SU-DHL-6 (cell line): Measurements from ENCODE around the gene FN1.

ENCODE experiments used
- H2AFZ ChIP-seq: fragments of 200-600 bp; sonication (generic); 2 replicates; pipeline ENCODE4 v1.6.1; 2014; ENCODE audit warnings: low read depth, mild to moderate bottlenecking, moderate library complexity, mixed read lengths, antibody characterized with exemption, low read length; ENCODE audit not compliant: severe bottlenecking
- H3F3A ChIP-seq: fragments of 200-600 bp; shearing (Covaris generic); 2 replicates; pipeline ENCODE4 v1.6.0; 2016; ENCODE audit warnings: antibody characterized with exemption, mild to moderate bottlenecking; ENCODE audit not compliant: insufficient read depth
- H3K27ac ChIP-seq: fragments of 200-600 bp; sonication (generic); 2 replicates; pipeline ENCODE4 v1.5.1; 2016; ENCODE audit warnings: low read depth, mild to moderate bottlenecking, low read length, moderate library complexity, mixed read lengths
- H3K27me3 ChIP-seq: fragments of 200-600 bp; sonication (generic), shearing (Covaris generic); 2 replicates; pipeline ENCODE4 v1.6.0; 2014; ENCODE audit warnings: mild to moderate bottlenecking, low read length
- H3K36me3 ChIP-seq: fragments of 200-600 bp; sonication (generic); 2 replicates; pipeline ENCODE4 v1.6.1; 2014; ENCODE audit warnings: mild to moderate bottlenecking, low read length, mixed read lengths
- H3K4me2 ChIP-seq: fragments of 300-600, 200-600 bp; shearing (Covaris generic), sonication (generic); 2 replicates; pipeline ENCODE4 v1.6.0; 2014; ENCODE audit warnings: low read length, low read depth, mild to moderate bottlenecking; ENCODE audit not compliant: poor library complexity, severe bottlenecking
- H3K4me3 ChIP-seq: fragments of 200-600 bp; sonication (generic); 2 replicates; pipeline ENCODE4 v1.5.1; 2014; ENCODE audit warnings: antibody characterized with exemption, low read length, mild to moderate bottlenecking, mixed read lengths; ENCODE audit not compliant: insufficient read depth, poor library complexity, severe bottlenecking
- H3K79me2 ChIP-seq: fragments of 200-600 bp; sonication (generic); 2 replicates; pipeline ENCODE4 v1.6.1; 2014; ENCODE audit warnings: mild to moderate bottlenecking, low read length, moderate library complexity; ENCODE audit not compliant: insufficient read depth
- H3K9ac ChIP-seq: fragments of 200-600 bp; sonication (generic); 2 replicates; pipeline ENCODE4 v1.7.0; 2014; ENCODE audit warnings: mild to moderate bottlenecking, low read length
- H3K9me2 ChIP-seq: fragments of 200-600 bp; sonication (generic); replicated peaks from 2 replicates; pipeline ENCODE4 v1.6.1; 2014; ENCODE audit warnings: low read length; ENCODE audit not compliant: insufficient read depth
- H3K9me3 ChIP-seq: fragments of 200-600 bp; sonication (generic); 2 replicates; pipeline ENCODE4 v1.6.1; 2014; ENCODE audit warnings: low read length, mixed read lengths; ENCODE audit not compliant: insufficient read depth
- H4K20me1 ChIP-seq: fragments of 200-600 bp; sonication (generic); 2 replicates; pipeline ENCODE4 v1.6.1; 2014; ENCODE audit warnings: low read depth, mild to moderate bottlenecking, antibody characterized with exemption, low read length, moderate library complexity, mixed read lengths
- EZH2phosphoT487 ChIP-seq: fragments of 200-600 bp; sonication (generic), shearing (Covaris generic); conservative IDR thresholded peaks from 2 replicates; pipeline ENCODE4 v1.6.1; 2018; ENCODE audit warnings: mild to moderate bottlenecking, antibody characterized with exemption, low read length, moderate library complexity, mixed read lengths
- TF ChIP-seq, protein P1 (sequence below): fragments of 200-600 bp; sonication (generic); IDR thresholded peaks from one replicate; pipeline ENCODE4 v1.5.1; 2017; ENCODE audit warnings: antibody characterized with exemption, mild to moderate bottlenecking, low read length, moderate library complexity; ENCODE audit not compliant: insufficient read depth, poor library complexity, severe bottlenecking

Gene FN1

GRCh38 chr2:215392687-215393270 is 43.1 kb downstream of the FN1 start:
- Histone ChIP-seq H3K36me3 (no peaks in the 10 kb centered on the region), H3K27ac (no peak overlapping the region), H3F3A (no peaks in the 10 kb centered on the region), H4K20me1 (no peaks in the 10 kb centered on the region), H2AFZ (no peak overlapping the region), H3K79me2 (no peaks in the 10 kb centered on the region), H3K27me3 (no peaks in the 10 kb centered on the region), H3K9me3 (no peaks in the 10 kb centered on the region), H3K9me2 (no peaks in the 10 kb centered on the region), H3K4me3 (no peak overlapping the region), H3K4me2 (no peak overlapping the region), H3K9ac (no peak overlapping the region)
- TF ChIP-seq, protein P1, sequence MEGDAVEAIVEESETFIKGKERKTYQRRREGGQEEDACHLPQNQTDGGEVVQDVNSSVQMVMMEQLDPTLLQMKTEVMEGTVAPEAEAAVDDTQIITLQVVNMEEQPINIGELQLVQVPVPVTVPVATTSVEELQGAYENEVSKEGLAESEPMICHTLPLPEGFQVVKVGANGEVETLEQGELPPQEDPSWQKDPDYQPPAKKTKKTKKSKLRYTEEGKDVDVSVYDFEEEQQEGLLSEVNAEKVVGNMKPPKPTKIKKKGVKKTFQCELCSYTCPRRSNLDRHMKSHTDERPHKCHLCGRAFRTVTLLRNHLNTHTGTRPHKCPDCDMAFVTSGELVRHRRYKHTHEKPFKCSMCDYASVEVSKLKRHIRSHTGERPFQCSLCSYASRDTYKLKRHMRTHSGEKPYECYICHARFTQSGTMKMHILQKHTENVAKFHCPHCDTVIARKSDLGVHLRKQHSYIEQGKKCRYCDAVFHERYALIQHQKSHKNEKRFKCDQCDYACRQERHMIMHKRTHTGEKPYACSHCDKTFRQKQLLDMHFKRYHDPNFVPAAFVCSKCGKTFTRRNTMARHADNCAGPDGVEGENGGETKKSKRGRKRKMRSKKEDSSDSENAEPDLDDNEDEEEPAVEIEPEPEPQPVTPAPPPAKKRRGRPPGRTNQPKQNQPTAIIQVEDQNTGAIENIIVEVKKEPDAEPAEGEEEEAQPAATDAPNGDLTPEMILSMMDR: no peak

- Histone ChIP-seq H3K4me3 (no peak overlapping the region), H3K9me3 (no peaks in the 10 kb centered on the region), H2AFZ (no peak overlapping the region), H3F3A (no peaks in the 10 kb centered on the region), H3K27ac (no peak overlapping the region), H4K20me1 (no peaks in the 10 kb centered on the region), H3K4me2 (peak overlapping the region; percentile 29), H3K27me3 (no peaks in the 10 kb centered on the region), H3K36me3 (no peaks in the 10 kb centered on the region), H3K79me2 (no peaks in the 10 kb centered on the region), H3K9ac (no peak overlapping the region), H3K9me2 (no peaks in the 10 kb centered on the region)
- TF ChIP-seq, protein P1: no peak
- no peak for TF ChIP-seq EZH2phosphoT487
Observed at GRCh38 chr2:215392164-215392563, 43.7 kb downstream of the FN1 start.

DNA sequence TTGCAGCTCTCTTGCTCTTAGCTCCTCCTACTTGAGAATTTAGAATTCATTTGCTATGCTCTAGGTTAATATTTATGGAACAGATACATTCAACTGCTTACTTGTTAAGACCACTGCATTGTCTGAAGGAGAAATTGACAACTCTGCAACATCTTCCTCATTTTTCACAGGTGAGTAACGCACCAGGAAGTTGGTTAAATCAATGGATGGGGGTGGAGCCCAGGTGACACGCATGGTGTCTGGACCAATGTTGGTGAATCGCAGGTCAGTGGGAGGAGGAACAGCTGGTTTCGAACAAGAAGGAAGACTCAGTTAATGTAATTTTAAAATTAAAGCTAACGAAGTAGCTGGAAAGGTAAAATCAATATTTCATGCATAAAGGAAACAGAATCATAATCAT is 44.3 kb downstream of the FN1 start:
- H4K20me1 ChIP-seq: no peaks in the 10 kb centered on the region
- no peaks in the 10 kb centered on the region for H3K9me3 ChIP-seq
- H3K36me3 ChIP-seq: no peaks in the 10 kb centered on the region
- H3F3A ChIP-seq: no peaks in the 10 kb centered on the region
- H2AFZ ChIP-seq: no peak overlapping the region
- no peak for TF ChIP-seq EZH2phosphoT487
- TF ChIP-seq, protein P1: no peak
- H3K9ac ChIP-seq: no peak overlapping the region
- H3K27me3 ChIP-seq: no peaks in the 10 kb centered on the region
- H3K27ac ChIP-seq: no peak overlapping the region
- H3K4me3 ChIP-seq: no peak overlapping the region
- H3K9me2 ChIP-seq: no peaks in the 10 kb centered on the region
- peak overlapping the region; percentile 29 for H3K4me2 ChIP-seq
- no peaks in the 10 kb centered on the region for H3K79me2 ChIP-seq
